GM12874 (cell line): ENCODE data around the gene PRDM13.

ENCODE experiments used
- TF ChIP-seq, protein P1 (sequence below): IDR thresholded peaks from 2 replicates; pipeline ENCODE4 v1.5.1; 2011; ENCODE audit warnings: low read depth, mild to moderate bottlenecking, control low read depth, low read length, moderate library complexity; ENCODE audit not compliant: insufficient read depth

Gene PRDM13

DNA sequence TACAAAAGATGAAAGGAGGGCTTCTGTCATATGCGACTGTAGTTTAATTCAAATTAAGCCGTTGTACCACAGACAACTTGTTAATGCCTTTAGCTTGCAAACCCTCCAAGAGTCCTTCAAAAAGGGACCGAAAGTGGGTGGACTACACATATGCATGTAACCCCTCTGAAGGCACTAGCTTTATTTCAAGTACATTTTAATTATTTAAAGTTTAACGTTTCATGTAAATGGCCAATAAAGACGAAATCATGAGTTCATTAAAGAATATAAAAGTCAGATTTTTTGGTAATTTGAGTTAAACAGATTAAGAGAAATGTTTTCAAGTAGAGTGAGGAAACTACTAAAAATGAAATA is 12.8 kb downstream of the PRDM13 start:
- TF ChIP-seq, protein P1, sequence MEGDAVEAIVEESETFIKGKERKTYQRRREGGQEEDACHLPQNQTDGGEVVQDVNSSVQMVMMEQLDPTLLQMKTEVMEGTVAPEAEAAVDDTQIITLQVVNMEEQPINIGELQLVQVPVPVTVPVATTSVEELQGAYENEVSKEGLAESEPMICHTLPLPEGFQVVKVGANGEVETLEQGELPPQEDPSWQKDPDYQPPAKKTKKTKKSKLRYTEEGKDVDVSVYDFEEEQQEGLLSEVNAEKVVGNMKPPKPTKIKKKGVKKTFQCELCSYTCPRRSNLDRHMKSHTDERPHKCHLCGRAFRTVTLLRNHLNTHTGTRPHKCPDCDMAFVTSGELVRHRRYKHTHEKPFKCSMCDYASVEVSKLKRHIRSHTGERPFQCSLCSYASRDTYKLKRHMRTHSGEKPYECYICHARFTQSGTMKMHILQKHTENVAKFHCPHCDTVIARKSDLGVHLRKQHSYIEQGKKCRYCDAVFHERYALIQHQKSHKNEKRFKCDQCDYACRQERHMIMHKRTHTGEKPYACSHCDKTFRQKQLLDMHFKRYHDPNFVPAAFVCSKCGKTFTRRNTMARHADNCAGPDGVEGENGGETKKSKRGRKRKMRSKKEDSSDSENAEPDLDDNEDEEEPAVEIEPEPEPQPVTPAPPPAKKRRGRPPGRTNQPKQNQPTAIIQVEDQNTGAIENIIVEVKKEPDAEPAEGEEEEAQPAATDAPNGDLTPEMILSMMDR: no peak

- TF ChIP-seq, protein P1: no peak
Observed at GRCh38 chr6:99629293-99629692, 22.7 kb downstream of the PRDM13 start.

DNA sequence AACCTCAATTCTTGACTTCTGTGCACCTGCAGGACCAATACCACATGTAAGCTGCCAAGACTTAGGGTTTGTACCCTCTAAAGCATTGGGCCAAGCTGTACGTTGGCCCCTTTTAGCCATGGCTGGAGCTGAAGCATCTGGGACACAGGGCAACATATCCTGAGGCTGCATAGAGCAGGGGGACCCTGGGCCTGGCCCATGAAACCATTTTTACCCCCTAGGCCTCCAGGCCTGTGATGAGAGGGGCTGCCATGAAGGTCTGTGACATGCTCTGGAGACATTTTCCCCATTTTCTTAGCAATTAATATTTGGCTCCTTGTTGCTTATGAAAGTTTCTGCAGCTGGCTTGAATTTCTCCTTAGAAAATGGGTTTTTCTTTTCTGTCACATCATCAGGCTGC is 31.0 kb downstream of the PRDM13 start:
- TF ChIP-seq, protein P1: no peak

DNA sequence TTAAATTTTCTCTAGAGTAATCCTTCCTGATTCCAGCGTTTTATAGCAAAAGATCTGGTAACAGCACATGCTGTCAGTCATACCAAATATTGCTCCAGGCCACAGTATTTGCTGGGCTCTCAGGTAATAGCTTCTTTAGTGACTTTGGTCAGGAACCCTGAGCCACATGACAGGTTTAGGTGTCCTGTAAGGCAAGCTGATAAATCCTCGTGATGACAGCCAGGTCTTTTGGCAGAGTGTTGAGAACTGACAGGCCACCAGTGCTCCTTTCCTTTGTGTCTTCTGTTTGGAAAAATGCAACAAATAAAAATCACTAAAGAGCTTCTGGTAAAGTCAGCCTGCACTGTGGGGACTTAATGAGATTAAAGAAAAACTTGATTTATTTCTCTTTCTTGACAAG is 34.6 kb downstream of the PRDM13 start:
- TF ChIP-seq, protein P1: no peak

DNA sequence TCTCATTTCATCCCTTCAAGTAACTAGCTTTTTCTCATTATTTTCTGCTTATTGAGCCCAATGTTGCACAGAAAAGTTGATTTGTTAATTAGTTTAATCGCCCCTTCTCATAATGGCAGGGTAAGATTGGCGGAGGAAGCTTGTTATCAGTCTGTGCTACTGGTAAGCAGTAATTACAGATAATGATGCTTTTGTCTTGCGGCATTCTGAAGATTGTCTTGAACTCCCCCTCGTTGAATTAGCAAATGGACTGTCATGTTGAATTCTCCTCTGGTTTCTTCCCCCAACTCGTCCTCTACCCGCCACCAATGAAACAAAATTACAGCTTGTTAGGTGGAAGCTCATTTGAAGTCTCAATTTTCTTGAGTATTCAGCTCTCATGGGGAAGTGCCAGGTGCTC is 39.4 kb downstream of the PRDM13 start:
- TF ChIP-seq, protein P1: no peak

DNA sequence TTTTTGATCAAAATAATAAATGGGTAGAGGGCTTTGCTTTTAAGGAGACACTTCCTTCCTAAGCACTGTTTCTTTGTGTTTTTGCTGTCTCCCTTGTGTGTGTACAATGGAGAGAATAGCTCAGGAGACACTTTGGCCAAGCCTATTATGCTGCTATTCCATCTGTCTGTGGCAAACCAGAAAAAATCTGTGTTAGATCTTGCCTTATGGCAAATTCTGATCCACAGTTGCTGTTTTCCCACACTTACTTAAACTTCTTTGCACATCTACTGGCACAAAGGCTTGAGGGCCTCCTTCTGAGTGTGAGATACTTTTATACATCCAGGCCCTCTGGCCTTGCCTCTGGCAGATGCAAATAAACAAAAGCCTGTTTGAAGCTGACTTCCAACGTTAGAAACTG is 53.6 kb downstream of the PRDM13 start:
- TF ChIP-seq, protein P1: no peak

- TF ChIP-seq, protein P1: no peak
Observed at GRCh38 chr6:99661870-99662269, 55.2 kb downstream of the PRDM13 start.

DNA sequence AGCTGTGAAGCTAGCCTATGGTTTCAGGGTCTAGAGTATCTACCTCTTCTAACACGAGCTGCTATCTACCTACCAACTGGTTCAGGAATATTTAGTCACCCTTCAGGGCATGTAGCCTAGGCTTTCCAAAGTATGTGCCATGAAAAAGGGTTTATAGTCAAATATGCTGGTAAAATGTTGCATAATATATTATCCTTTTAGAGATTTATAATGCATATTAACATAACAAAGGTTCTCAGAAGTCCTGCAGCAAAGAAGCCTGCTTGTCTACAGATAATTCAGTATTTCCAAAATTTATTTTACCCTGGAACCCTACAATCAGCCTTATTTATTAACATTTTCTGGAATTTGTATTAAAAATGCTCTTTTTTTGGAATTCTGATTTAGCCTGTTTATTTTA is 56.0 kb downstream of the PRDM13 start:
- TF ChIP-seq, protein P1: no peak
